WTC11 (cell line): ENCODE data around the gene ACTRT2. TPM values are rescaled to one million over a fixed set of nuclear protein-coding genes. Genes with fewer than 3 reads are reported as not detected.

Experiments used
- ATAC-seq: fragments of 200-7000 bp; cut with Tn5 transposase; 2 replicates; pipeline ENCODE4 v1.10.0; 2021; ENCODE audit warnings: mild to moderate bottlenecking, moderate library complexity
- CTCF ChIA-PET: fragments of 300-600 bp; sonication (Branson Sonifier 250); formaldehyde crosslinking; loops from one replicate; lab custom pipeline; 2021; ENCODE audit warnings: antibody characterized with exemption; lab: Charles Lee
- POLR2A ChIA-PET: fragments of 350-600 bp; sonication (Branson Sonifier 250); formaldehyde crosslinking; loops from one replicate; lab custom pipeline; 2021; ENCODE audit warnings: antibody characterized with exemption; lab: Charles Lee
- DNase-seq: peaks from one replicate; pipeline ENCODE4 v3.0.0; 2021; ENCODE audit warnings: low spot score
- H3K27ac Mint-ChIP-seq: 2 replicates; pipeline ENCODE4 v1.8.0; 2021; ENCODE audit warnings: mixed read lengths
- H3K27me3 Mint-ChIP-seq: 2 replicates; pipeline ENCODE4 v1.8.0; 2021; ENCODE audit warnings: low read depth, mild to moderate bottlenecking, moderate library complexity, mixed read lengths
- H3K36me3 Mint-ChIP-seq: 2 replicates; pipeline ENCODE4 v1.8.0; 2021; ENCODE audit warnings: mixed read lengths
- H3K4me1 Mint-ChIP-seq: 2 replicates; pipeline ENCODE4 v1.8.0; 2022; ENCODE audit warnings: mixed read lengths
- H3K4me3 Mint-ChIP-seq: 2 replicates; pipeline ENCODE4 v1.8.0; 2021; ENCODE audit warnings: mild to moderate bottlenecking, moderate library complexity, mixed read lengths
- H3K9me3 Mint-ChIP-seq: 2 replicates; pipeline ENCODE4 v1.8.0; 2021; ENCODE audit warnings: mixed read lengths
- E2F4 ChIP-seq: sonication (generic); formaldehyde crosslinking; IDR thresholded peaks from 2 replicates; pipeline ENCODE4 v1.8.1; 2022; ENCODE audit warnings: low read depth, mild to moderate bottlenecking, moderate library complexity, missing genetic modification reagents, borderline replicate concordance
- ETV6 ChIP-seq: sonication (generic); formaldehyde crosslinking; IDR thresholded peaks from 2 replicates; pipeline ENCODE4 v1.8.1; 2022; ENCODE audit warnings: mild to moderate bottlenecking, missing genetic modification reagents
- MAX ChIP-seq: sonication (generic); formaldehyde crosslinking; IDR thresholded peaks from 2 replicates; pipeline ENCODE4 v1.8.0; 2022; ENCODE audit warnings: mild to moderate bottlenecking, missing genetic modification reagents
- total RNA-seq: library from RNA; stranded (reverse); gene quantifications from 3 replicates; pipeline ENCODE4 v1.2.3, GENCODE V29; 2021

The ACTRT2 gene
- total RNA-seq, 1 experiment from 2014 or later, result not detected

GRCh38 chr1:3070644-3071564, 49.6 kb downstream of the ACTRT2 start (continued):
- 0 out of 2 replicates have a peak, but pooled peaks have one; percentile 37 for TF ChIP-seq MAX
- TF ChIP-seq E2F4 (CRISPR knock-in tag), result no peak

- ChIA-PET CTCF (interaction anchor here (0.6 to 1.9 kb wide), 6 partner anchors 34 to 419 kb away, joined by 3 to 9 read pairs (median 3); no protein-coding TSS in a partner anchor), POLR2A (interaction anchor here (0.6 kb wide), 1 partner anchor 326 kb away, joined by 3 read pairs; no protein-coding TSS in a partner anchor)
- Mint-ChIP-seq H3K27me3 (peaks cover 83% of the 10 kb centered on the region), H3K4me3 (no peak overlapping the region; the same call in 1 of the 2 replicates), H3K4me1 (peaks cover 14% of the 10 kb centered on the region), H3K27ac (no peak overlapping the region), H3K36me3 (no peaks in the 10 kb centered on the region), H3K9me3 (no peaks in the 10 kb centered on the region)
- DNase-seq, result no peak
- no peak for ATAC-seq
- TF ChIP-seq ETV6 (CRISPR knock-in tag), result no peak
- TF ChIP-seq, all 79 proteins: peak for 0
Observed at GRCh38 chr1:3071565-3072390, 50.5 kb downstream of the ACTRT2 start.

Other genes starting within 250 kb of the ACTRT2 start
- 0.39 to 0.61 TPM (median 0.44 TPM) in 3 replicates for gene TTC34, start 219.8 kb upstream of the ACTRT2 start, total RNA-seq
- gene PRDM16, start 47.7 kb downstream of the ACTRT2 start, total RNA-seq, result 1.1 to 1.6 TPM (median 1.3 TPM) in 3 replicates